HG03521 (cell line): ENCODE results near the gene STK10.
"Not testable (repeated sequence)": the region's sequence is repeated elsewhere in the genome, so short reads cannot be mapped to it uniquely, and the experiment has no call there.

Experiments used
- ATAC-seq: cut with Tn5 transposase; IDR thresholded peaks from one replicate; pipeline ENCODE4 v1.9.1; 2021; ENCODE audit warnings: mild to moderate bottlenecking, moderate library complexity; ENCODE audit not compliant: unreplicated experiment

Gene STK10

GRCh38 chr5:172188033-172188892, at the start of gene STK10:
Gene STK10 (minus strand): TSS chr5:172188224. CDS start chr5:172188042, 182 bp downstream.
- ATAC-seq: peak; percentile 68

GRCh38 chr5:172235827-172236736, 48.1 kb upstream of the STK10 start:
- ATAC-seq: no peak

GRCh38 chr5:172235132-172235780, 47.2 kb upstream of the STK10 start:
- ATAC-seq: no peak

GRCh38 chr5:172234031-172234430, 46.0 kb upstream of the STK10 start:
- ATAC-seq: no peak

- no peak for ATAC-seq
Observed at GRCh38 chr5:172229904-172230303, 41.9 kb upstream of the STK10 start.

GRCh38 chr5:172224996-172225395, 37.0 kb upstream of the STK10 start:
- ATAC-seq: no peak

GRCh38 chr5:172223901-172224873, 36.2 kb upstream of the STK10 start:
- ATAC-seq: peak; percentile 81

GRCh38 chr5:172219296-172219695, 31.3 kb upstream of the STK10 start:
- ATAC-seq: no peak

GRCh38 chr5:172216345-172216744, 28.3 kb upstream of the STK10 start:
- no peak for ATAC-seq

GRCh38 chr5:172213126-172213525, 25.1 kb upstream of the STK10 start:
- no peak for ATAC-seq

GRCh38 chr5:172211676-172212075, 23.7 kb upstream of the STK10 start:
- ATAC-seq: no peak

GRCh38 chr5:172209714-172210113, 21.7 kb upstream of the STK10 start:
- no peak for ATAC-seq

- no peak for ATAC-seq
Observed at GRCh38 chr5:172207511-172207910, 19.5 kb upstream of the STK10 start.

- not testable (repeated sequence) for ATAC-seq
Observed at GRCh38 chr5:172205984-172206383, 18.0 kb upstream of the STK10 start.

- no peak for ATAC-seq
Observed at GRCh38 chr5:172200476-172200875, 12.5 kb upstream of the STK10 start.

GRCh38 chr5:172199446-172199845, 11.4 kb upstream of the STK10 start:
- no peak for ATAC-seq

GRCh38 chr5:172197775-172198174, 9.8 kb upstream of the STK10 start:
- not testable (repeated sequence) for ATAC-seq

- ATAC-seq: no peak
Observed at GRCh38 chr5:172194985-172195774, 7.2 kb upstream of the STK10 start.

- ATAC-seq: no peak
Observed at GRCh38 chr5:172193872-172194271, 5.8 kb upstream of the STK10 start, which contains the start of gene EFCAB9. Gene EFCAB9 (plus strand): TSS chr5:172194172. CDS start chr5:172194173, 1 bp downstream.
